H1 (cell line): ENCODE measurements around the gene TFDP3. TPM values are rescaled to one million over a fixed set of nuclear protein-coding genes. Genes with fewer than 3 reads are reported as not detected.

Source experiments
- CTCF ChIA-PET: fragments of 300-600 bp; sonication (Branson Sonifier 250); formaldehyde crosslinking; loops from one replicate; lab custom pipeline; 2021; ENCODE audit not compliant: partially characterized antibody; lab: Charles Lee
- POLR2A ChIA-PET: fragments of 300-600 bp; sonication (Branson Sonifier 250); formaldehyde crosslinking; loops from one replicate; lab custom pipeline; 2021; ENCODE audit warnings: inconsistent platforms; ENCODE audit not compliant: partially characterized antibody; lab: Charles Lee
- DNase-seq, 2 experiments: peaks; one replicate each; pipeline versions ENCODE4 v3.0.0 to v3.0.0-alpha.2; 2010 to 2022; ENCODE audit warnings: low spot score in 2 of 2, low read depth in 1 of 2, mixed read lengths in 1 of 2
- FAIRE-seq: peaks from 2 replicates; lab custom pipeline; 2011; peaks lifted over from hg19 to GRCh38; lab: Jason Lieb, UNC
- H2AFZ ChIP-seq: 2 replicates; pipeline ENCODE4 v1.8.1; 2012; ENCODE audit warnings: low read length, inconsistent platforms
- H2AK5ac ChIP-seq: 2 replicates; pipeline ENCODE4 v1.6.1; 2013; ENCODE audit warnings: low read depth, low read length
- H2BK120ac ChIP-seq: replicated peaks from 2 replicates; pipeline ENCODE3; 2013; ENCODE audit warnings: low read depth, low read length, inconsistent platforms
- H2BK12ac ChIP-seq: 2 replicates; pipeline ENCODE4 v1.6.1; 2013; ENCODE audit warnings: low read depth, low read length
- H2BK15ac ChIP-seq: 2 replicates; pipeline ENCODE4 v1.6.1; 2013; ENCODE audit warnings: low read length
- H2BK20ac ChIP-seq: 2 replicates; pipeline ENCODE4 v1.6.1; 2013; ENCODE audit warnings: low read length
- H2BK5ac ChIP-seq: 2 replicates; pipeline ENCODE4 v1.6.1; 2013; ENCODE audit warnings: low read depth, low read length
- H3K14ac ChIP-seq: 2 replicates; pipeline ENCODE4 v1.6.1; 2013; ENCODE audit warnings: inconsistent platforms; ENCODE audit not compliant: insufficient read length
- H3K18ac ChIP-seq: 2 replicates; pipeline ENCODE4 v1.6.1; 2013; ENCODE audit warnings: low read length; ENCODE audit errors: extremely low read depth
- H3K23ac ChIP-seq: 2 replicates; pipeline ENCODE4 v1.6.1; 2013; ENCODE audit warnings: inconsistent platforms; ENCODE audit not compliant: insufficient read length
- H3K23me2 ChIP-seq: 2 replicates; pipeline ENCODE4 v1.6.1; 2013; ENCODE audit warnings: low read depth, low read length
- H3K27ac ChIP-seq: 2 replicates; pipeline ENCODE4 v1.6.1; 2011; ENCODE audit warnings: low read depth, low read length, inconsistent platforms
- H3K27me3 ChIP-seq, 4 experiments: replicated peaks in 1 of 4; 1 replicate in 1 of 4; 2 replicates in 3 of 4; pipeline versions ENCODE4 v1.6.1 to v1.8.1; 2011 to 2013; ENCODE audit warnings: low read length in 3 of 4, mild to moderate bottlenecking in 3 of 4, inconsistent platforms in 2 of 4, mixed read lengths in 2 of 4, moderate library complexity in 1 of 4; ENCODE audit not compliant: control insufficient read depth in 3 of 4, insufficient read depth in 3 of 4; ENCODE audit errors: extremely low read depth in 1 of 4
- H3K36me3 ChIP-seq, 4 experiments: 2 replicates each; pipeline versions ENCODE4 v1.6.1 to v1.8.1; 2011 to 2013; ENCODE audit warnings: mild to moderate bottlenecking in 4 of 4, low read length in 3 of 4, moderate library complexity in 2 of 4, control low read depth in 1 of 4, inconsistent platforms in 1 of 4; ENCODE audit not compliant: insufficient read depth in 4 of 4, control insufficient read depth in 2 of 4
- H3K4ac ChIP-seq: replicated peaks from 2 replicates; pipeline ENCODE3; 2013; ENCODE audit warnings: low read length, low read depth, mixed read lengths, inconsistent platforms; ENCODE audit not compliant: insufficient read length
- H3K4me1 ChIP-seq, 4 experiments: replicated peaks in 1 of 4; 1 replicate in 1 of 4; 2 replicates in 3 of 4; pipeline versions ENCODE4 v1.6.1 to v1.8.1; 2011 to 2013; ENCODE audit warnings: low read length in 3 of 4, inconsistent platforms in 2 of 4, mixed read lengths in 1 of 4; ENCODE audit not compliant: insufficient read depth in 4 of 4, control insufficient read depth in 3 of 4
- H3K4me2 ChIP-seq, 2 experiments: 2 replicates each; pipeline versions ENCODE4 v1.6.1 to v1.8.1; 2011 to 2013; ENCODE audit warnings: low read depth in 2 of 2, low read length in 2 of 2, control low read depth in 1 of 2, inconsistent platforms in 1 of 2, mild to moderate bottlenecking in 1 of 2; ENCODE audit not compliant: insufficient read depth in 1 of 2
- H3K4me3 ChIP-seq, 4 experiments: fragments of 200-600, 300-600 bp in 1 of 4; sonication (generic), shearing (Covaris generic), sonication (Bioruptor Twin) in 1 of 4; 2 replicates each; pipeline versions ENCODE4 v1.5.1 to v1.8.1; 2011 to 2016; ENCODE audit warnings: low read length in 4 of 4, low read depth in 3 of 4, control low read depth in 2 of 4, inconsistent platforms in 2 of 4, mild to moderate bottlenecking in 2 of 4, mixed read lengths in 1 of 4, moderate library complexity in 1 of 4; ENCODE audit not compliant: insufficient read depth in 2 of 4; ENCODE audit errors: extremely low read depth in 1 of 4
- H3K56ac ChIP-seq: replicated peaks from 2 replicates; pipeline ENCODE3; 2013; ENCODE audit warnings: low read depth, mild to moderate bottlenecking, mixed read lengths, low read length, inconsistent platforms; ENCODE audit not compliant: insufficient read length
- H3K79me1 ChIP-seq: 2 replicates; pipeline ENCODE4 v1.6.1; 2013; ENCODE audit warnings: low read depth, low read length, control low read depth
- H3K79me2 ChIP-seq, 2 experiments: 2 replicates each; pipeline versions ENCODE4 v1.6.1 to v1.8.1; 2012 to 2013; ENCODE audit warnings: low read length in 2 of 2, mild to moderate bottlenecking in 2 of 2, inconsistent platforms in 1 of 2; ENCODE audit not compliant: insufficient read depth in 2 of 2, control insufficient read depth in 1 of 2
- H3K9ac ChIP-seq, 4 experiments: replicated peaks in 1 of 4; 1 replicate in 1 of 4; 2 replicates in 3 of 4; pipeline versions ENCODE4 v1.6.1 to v1.8.1; 2011 to 2013; ENCODE audit warnings: low read depth in 3 of 4, low read length in 3 of 4, control low read depth in 2 of 4, mild to moderate bottlenecking in 2 of 4, moderate library complexity in 2 of 4, inconsistent platforms in 1 of 4; ENCODE audit errors: extremely low read depth in 1 of 4
- H3K9me3 ChIP-seq, 2 experiments: 2 replicates each; pipeline versions ENCODE4 v1.6.1 to v1.8.1; 2012 to 2013; ENCODE audit warnings: mild to moderate bottlenecking in 2 of 2, moderate library complexity in 2 of 2, control low read depth in 1 of 2, inconsistent platforms in 1 of 2, low read depth in 1 of 2, low read length in 1 of 2, mixed read lengths in 1 of 2; ENCODE audit not compliant: insufficient read depth in 2 of 2
- H4K20me1 ChIP-seq, 2 experiments: replicated peaks in 1 of 2; 2 replicates each; pipeline versions ENCODE3 to v1.8.1; 2011 to 2013; ENCODE audit warnings: inconsistent platforms in 2 of 2, low read length in 2 of 2, mild to moderate bottlenecking in 1 of 2; ENCODE audit not compliant: insufficient read depth in 2 of 2, control insufficient read depth in 1 of 2
- H4K5ac ChIP-seq: 2 replicates; pipeline ENCODE4 v1.6.1; 2013; ENCODE audit warnings: low read length, low read depth, mixed read lengths, inconsistent platforms; ENCODE audit not compliant: insufficient read length
- H4K8ac ChIP-seq: 2 replicates; pipeline ENCODE4 v1.8.0; 2013; ENCODE audit warnings: mild to moderate bottlenecking, moderate library complexity, low read length, inconsistent platforms; ENCODE audit not compliant: insufficient read depth; ENCODE audit errors: extremely low read depth
- H4K91ac ChIP-seq: replicated peaks from 2 replicates; pipeline ENCODE3; 2013; ENCODE audit warnings: low read length, mixed read lengths, inconsistent platforms; ENCODE audit not compliant: insufficient read length
- BRCA1 ChIP-seq: IDR thresholded peaks from 2 replicates; pipeline ENCODE4 v1.6.1; 2012; ENCODE audit warnings: low read depth, low read length, improper control_type of control experiment
- GTF2F1 ChIP-seq: IDR thresholded peaks from 2 replicates; pipeline ENCODE4 v1.6.1; 2012; ENCODE audit warnings: low read depth, low read length, improper control_type of control experiment, borderline replicate concordance
- MAFK ChIP-seq: IDR thresholded peaks from 2 replicates; pipeline ENCODE4 v1.6.1; 2012; ENCODE audit warnings: low read depth, mild to moderate bottlenecking, improper control_type of control experiment, low read length
- SP1 ChIP-seq: IDR thresholded peaks from 2 replicates; pipeline ENCODE4 v1.6.1; 2011; ENCODE audit warnings: low read depth, low read length
- TEAD4 ChIP-seq: IDR thresholded peaks from 2 replicates; pipeline ENCODE4 v1.6.1; 2012; ENCODE audit warnings: low read depth, low read length, inconsistent platforms, mixed read lengths
- WGBS, 2 experiments: shearing (Covaris generic) in 1 of 2; methylation state at CpG; one replicate each; pipeline versions ENCODE4 v1.1.6 to v1.1.7; 2013 to 2015; ENCODE audit warnings: low lambda C conversion rate in 2 of 2, mixed read lengths in 2 of 2, inconsistent platforms in 1 of 2, low coverage in 1 of 2, missing lambda C conversion rate in 1 of 2; ENCODE audit not compliant: insufficient replicate concordance in 2 of 2, insufficient coverage in 1 of 2, insufficient read length in 1 of 2; ENCODE audit errors: extremely low coverage in 1 of 2, missing lambda C conversion rate in 1 of 2; 5-methylcytosine and 5-hydroxymethylcytosine counted together
- polyA plus RNA-seq, 7 experiments: library from polyadenylated mRNA; depleted of rRNA in 3 of 7; stranded (reverse) in 5 of 7; unstranded in 2 of 7; fragments of >200 nt in 5 of 7; fragments of 200-250 nt in 2 of 7; gene quantifications; 1 replicate in 5 of 7; 2 replicates in 1 of 7; 4 replicates in 1 of 7; pipeline versions ENCODE4 v1.2.1 to v1.2.3, GENCODE V29; 2011 to 2013; ENCODE audit warnings: missing spikeins in 2 of 7, mixed read lengths in 2 of 7
- total RNA-seq: library from RNA; stranded (reverse); fragmentation: NEBNext Ultra II Directional; extraction: Animal tissue kit (Norgen Biotek cat#: 25700); gene quantifications from 2 replicates; pipeline ENCODE4 v1.2.1, GENCODE V29; 2021

The TFDP3 gene
- total and polyA plus RNA-seq, 2 of the 8 experiments (the other 6 are each of a cell fraction or from before 2014, with no cell fraction given), result not detected

DNA sequence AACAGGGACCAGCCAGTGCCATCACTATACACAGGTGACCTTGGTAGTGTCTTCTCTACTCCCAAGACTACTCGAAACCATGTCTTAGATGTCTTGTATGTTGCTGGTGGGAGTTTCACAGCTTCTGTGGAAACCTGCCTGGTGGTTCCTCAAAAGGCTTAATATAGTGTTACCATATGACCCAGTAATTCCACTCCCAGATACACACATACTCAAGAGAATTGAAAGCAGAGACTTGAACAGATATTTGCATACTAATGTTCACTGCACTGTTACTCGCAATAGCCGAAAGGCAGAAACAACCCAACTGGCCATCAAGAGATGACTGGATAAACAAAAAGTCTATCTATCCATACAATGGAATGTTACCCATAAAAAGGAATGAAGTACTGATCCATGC, 3.1 kb downstream of the TFDP3 start:
- Histone ChIP-seq H3K4me2 (no peak overlapping the region), H3K4me1 (no peaks in the 10 kb centered on the region), H4K8ac (no peak overlapping the region), H3K79me1 (no peaks in the 10 kb centered on the region), H2BK120ac (no peak overlapping the region), H2AK5ac (no peak overlapping the region), H3K27me3 (no peaks in the 10 kb centered on the region), H3K56ac (no peak overlapping the region), H2BK5ac (no peak overlapping the region), H3K79me2 (no peaks in the 10 kb centered on the region), H2AFZ (no peak overlapping the region), H4K20me1 (no peaks in the 10 kb centered on the region), H2BK12ac (no peak overlapping the region), H3K23me2 (no peaks in the 10 kb centered on the region), H3K23ac (no peak overlapping the region), H3K14ac (no peak overlapping the region), H3K4me3 (no peak overlapping the region), H3K18ac (no peak overlapping the region), H3K9me3 (no peaks in the 10 kb centered on the region), H3K4ac (no peak overlapping the region), H4K91ac (no peak overlapping the region), H4K5ac (no peak overlapping the region), H3K36me3 (no peaks in the 10 kb centered on the region), H2BK15ac (no peak overlapping the region), H3K9ac (no peak overlapping the region), H2BK20ac (no peak overlapping the region), H3K27ac (no peak overlapping the region)
- DNase-seq, result no peak
- ChIA-PET CTCF (interaction anchor here (0.7 to 1.0 kb wide), 3 partner anchors 11 to 25 kb away, joined by 3 to 4 read pairs (median 3); no protein-coding TSS in a partner anchor), POLR2A (no interaction called here)
- WGBS, 2 experiments, result 97% methylated on average over 3 of the region's 3 CpGs; no CpG with 5 or more reads in 1 of the 2 experiments
- FAIRE-seq, result no peak
- TF ChIP-seq MAFK (no peak), SP1 (no peak), BRCA1 (no peak), TEAD4 (no peak), GTF2F1 (no peak)
